ENCODE measurements around the gene CD84. TPM values are rescaled to one million over a fixed set of nuclear protein-coding genes. Genes with fewer than 3 reads are reported as not detected.
"Not testable (repeated sequence)": the region's sequence is repeated elsewhere in the genome, so short reads cannot be mapped to it uniquely, and the experiment has no call there.

The CD84 gene
- total RNA-seq, 4 donors from 2014 or later: 0.10 to 1.1 (median 0.87) TPM

- H3K9me3 ChIP-seq: no peaks in the 10 kb centered on the region
- intact Hi-C loops (cut with DNase I; ENCODE audit: low total_unique reads): no loop called here
- H3K4me3 ChIP-seq: no peak overlapping the region
- in situ Hi-C loops (cut with MboI; ENCODE audit: low sequenced_read_pairs in 4 of 4): no loop called here
- TF ChIP-seq POLR2A (IDR thresholded peaks at IDR 0.05): no peak
- TF ChIP-seq, protein P1, sequence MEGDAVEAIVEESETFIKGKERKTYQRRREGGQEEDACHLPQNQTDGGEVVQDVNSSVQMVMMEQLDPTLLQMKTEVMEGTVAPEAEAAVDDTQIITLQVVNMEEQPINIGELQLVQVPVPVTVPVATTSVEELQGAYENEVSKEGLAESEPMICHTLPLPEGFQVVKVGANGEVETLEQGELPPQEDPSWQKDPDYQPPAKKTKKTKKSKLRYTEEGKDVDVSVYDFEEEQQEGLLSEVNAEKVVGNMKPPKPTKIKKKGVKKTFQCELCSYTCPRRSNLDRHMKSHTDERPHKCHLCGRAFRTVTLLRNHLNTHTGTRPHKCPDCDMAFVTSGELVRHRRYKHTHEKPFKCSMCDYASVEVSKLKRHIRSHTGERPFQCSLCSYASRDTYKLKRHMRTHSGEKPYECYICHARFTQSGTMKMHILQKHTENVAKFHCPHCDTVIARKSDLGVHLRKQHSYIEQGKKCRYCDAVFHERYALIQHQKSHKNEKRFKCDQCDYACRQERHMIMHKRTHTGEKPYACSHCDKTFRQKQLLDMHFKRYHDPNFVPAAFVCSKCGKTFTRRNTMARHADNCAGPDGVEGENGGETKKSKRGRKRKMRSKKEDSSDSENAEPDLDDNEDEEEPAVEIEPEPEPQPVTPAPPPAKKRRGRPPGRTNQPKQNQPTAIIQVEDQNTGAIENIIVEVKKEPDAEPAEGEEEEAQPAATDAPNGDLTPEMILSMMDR (IDR thresholded peaks at IDR 0.05 in 4 of 5, conservative IDR thresholded peaks at IDR 0.05 in 1 of 5): no peak
- H3K4me1 ChIP-seq: no peaks in the 10 kb centered on the region
- ATAC-seq (no peak), DNase-seq (no peak)
- H3K27ac ChIP-seq: no peak overlapping the region
- H3K27me3 ChIP-seq: no peaks in the 10 kb centered on the region
- H3K36me3 ChIP-seq: no peaks in the 10 kb centered on the region
These were observed 74.6 kb downstream of the CD84 start for GRCh38 chr1:160504651-160505050.

GRCh38 chr1:160503087-160503486 is 76.2 kb downstream of the CD84 start:
- H3K27ac ChIP-seq: no peak overlapping the region
- TF ChIP-seq POLR2A (IDR thresholded peaks at IDR 0.05): no peak
- TF ChIP-seq, protein P1 (IDR thresholded peaks at IDR 0.05 in 4 of 5, conservative IDR thresholded peaks at IDR 0.05 in 1 of 5): no peak
- no peaks in the 10 kb centered on the region for H3K4me1 ChIP-seq
- H3K9me3 ChIP-seq: no peaks in the 10 kb centered on the region
- intact Hi-C loops (cut with DNase I; ENCODE audit: low total_unique reads) (no loop called here), in situ Hi-C loops (cut with MboI; ENCODE audit: low sequenced_read_pairs in 4 of 4) (no loop called here)
- H3K27me3 ChIP-seq: no peaks in the 10 kb centered on the region
- no peak overlapping the region for H3K4me3 ChIP-seq
- ATAC-seq (no peak), DNase-seq (no peak)
- no peaks in the 10 kb centered on the region for H3K36me3 ChIP-seq

DNA sequence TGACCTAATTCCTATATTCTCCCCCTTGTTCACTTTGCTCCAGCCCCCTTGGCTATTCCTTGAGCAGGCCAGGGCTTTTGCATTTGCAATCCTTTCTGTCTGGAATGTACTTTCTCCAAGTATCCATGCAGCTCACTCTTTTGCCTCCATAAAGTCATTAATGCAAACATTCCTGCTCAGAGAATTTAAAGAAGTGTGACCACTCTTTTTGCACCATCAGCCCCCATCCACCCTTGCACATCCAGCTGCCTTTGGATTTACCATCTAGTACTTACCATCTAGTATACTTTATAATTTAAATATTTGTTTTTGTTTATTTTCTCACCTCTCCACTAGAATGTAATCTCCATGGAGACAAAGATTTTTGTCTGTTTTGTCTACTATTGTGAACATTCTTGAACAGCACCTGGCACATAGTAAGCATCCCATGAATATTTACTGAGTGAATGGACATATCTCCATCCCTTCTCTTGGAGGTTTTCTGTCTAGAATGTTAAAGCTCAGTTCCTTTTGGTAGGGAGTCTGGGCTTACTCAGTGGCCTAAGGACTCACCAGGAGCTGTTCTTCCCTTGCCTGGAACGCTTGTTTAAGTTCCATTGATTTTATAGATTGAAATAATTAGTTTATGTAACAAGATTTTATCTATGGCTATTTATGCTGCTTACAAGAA is 78.8 kb downstream of the CD84 start:
- Histone ChIP-seq H3K36me3 (no peaks in the 10 kb centered on the region), H3K9me3 (no peaks in the 10 kb centered on the region), H3K4me1 (no peaks in the 10 kb centered on the region), H3K27ac (no peak overlapping the region), H3K27me3 (no peaks in the 10 kb centered on the region), H3K4me3 (no peak overlapping the region)
- intact Hi-C loops (cut with DNase I; ENCODE audit: low total_unique reads): no loop called here
- no peak for DNase-seq
- in situ Hi-C loops (cut with MboI; ENCODE audit: low sequenced_read_pairs in 4 of 4): no loop called here
- no peak for ATAC-seq
- TF ChIP-seq, protein P1 (IDR thresholded peaks at IDR 0.05 in 4 of 5, conservative IDR thresholded peaks at IDR 0.05 in 1 of 5): no peak
- no peak for TF ChIP-seq POLR2A (IDR thresholded peaks at IDR 0.05)

DNA sequence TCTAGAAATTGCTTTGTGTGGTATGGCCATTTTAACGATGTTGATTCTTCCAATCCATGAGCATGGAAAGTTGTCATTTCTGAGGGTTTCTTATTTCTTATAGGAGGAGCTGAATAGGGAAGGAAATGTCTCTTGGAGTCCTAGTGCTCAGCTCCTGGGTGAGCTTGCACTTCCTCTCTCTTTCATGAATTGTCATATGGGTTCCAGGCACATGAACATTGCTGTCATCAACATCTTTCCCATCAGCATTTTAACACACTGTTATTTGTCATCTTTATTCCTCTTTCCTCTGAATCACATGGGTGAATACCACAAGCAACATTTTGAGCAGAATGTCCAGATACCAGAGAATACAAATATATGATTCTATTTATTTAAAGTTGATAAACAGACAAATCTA is 79.7 kb downstream of the CD84 start:
- TF ChIP-seq, protein P1 (IDR thresholded peaks at IDR 0.05 in 4 of 5, conservative IDR thresholded peaks at IDR 0.05 in 1 of 5): no peak
- no peak for TF ChIP-seq POLR2A (IDR thresholded peaks at IDR 0.05)
- in situ Hi-C loops (cut with MboI; ENCODE audit: low sequenced_read_pairs in 4 of 4): no loop called here
- DNase-seq (peak in 1 of 2 donors; percentile 13), ATAC-seq (no peak)
- H3K4me1 ChIP-seq: no peaks in the 10 kb centered on the region
- intact Hi-C loops (cut with DNase I; ENCODE audit: low total_unique reads): no loop called here
- H3K9me3 ChIP-seq: no peaks in the 10 kb centered on the region
- peak overlapping the region in 1 of 4 donors; percentile 13 for H3K4me3 ChIP-seq
- no peak overlapping the region for H3K27ac ChIP-seq
- H3K36me3 ChIP-seq: no peaks in the 10 kb centered on the region
- no peaks in the 10 kb centered on the region for H3K27me3 ChIP-seq

- H3K36me3 ChIP-seq; in situ Hi-C loops (cut with MboI; ENCODE audit: low sequenced_read_pairs in 4 of 4); H3K4me1 ChIP-seq; ATAC-seq; DNase-seq; H3K27me3 ChIP-seq; H3K9me3 ChIP-seq; H3K4me3 ChIP-seq; H3K27ac ChIP-seq; intact Hi-C loops (cut with DNase I; ENCODE audit: low total_unique reads): not testable (repeated sequence)
These were observed 80.8 kb downstream of the CD84 start for GRCh38 chr1:160498301-160499065.
